Fibroblast of lung (primary cell): ENCODE measurements around the gene ACOXL. TPM values are rescaled to one million over a fixed set of nuclear protein-coding genes. Genes with fewer than 3 reads are reported as not detected.

Source experiments
- DNase-seq, 2 donors: peaks; one replicate each; pipeline versions ENCODE4 v3.0.0 to v3.0.0-alpha.2; 2010; ENCODE audit warnings: low read depth in 2 of 2
- H2AFZ ChIP-seq: 2 replicates; pipeline ENCODE4 v1.5.1; 2012; ENCODE audit warnings: low read length, control low read depth, inconsistent platforms
- H3K27ac ChIP-seq: 2 replicates; pipeline ENCODE4 v1.5.1; 2011; ENCODE audit warnings: low read length, control low read depth; ENCODE audit not compliant: insufficient read depth
- H3K27me3 ChIP-seq: 2 replicates; pipeline ENCODE4 v1.5.1; 2011; ENCODE audit warnings: mild to moderate bottlenecking, low read length; ENCODE audit not compliant: control insufficient read depth, insufficient read depth
- H3K36me3 ChIP-seq: 2 replicates; pipeline ENCODE4 v1.5.1; 2011; ENCODE audit warnings: low read length; ENCODE audit not compliant: control insufficient read depth, insufficient read depth
- H3K4me1 ChIP-seq: 2 replicates; pipeline ENCODE4 v1.5.1; 2011; ENCODE audit warnings: low read length; ENCODE audit not compliant: control insufficient read depth, insufficient read depth; ENCODE audit errors: extremely low read depth
- H3K4me2 ChIP-seq: 2 replicates; pipeline ENCODE4 v1.5.1; 2011; ENCODE audit warnings: low read length, control low read depth; ENCODE audit not compliant: insufficient read depth; ENCODE audit errors: extremely low read depth
- H3K4me3 ChIP-seq, 4 experiments: fragments of 200-600 bp in 1 of 4; sonication (generic) in 1 of 4; replicated peaks in 1 of 4; 2 replicates each; pipeline ENCODE4 v1.5.1; 2011 to 2016; ENCODE audit warnings: low read length in 4 of 4, low read depth in 3 of 4, mild to moderate bottlenecking in 3 of 4, control low read depth in 2 of 4, inconsistent platforms in 1 of 4, mixed read lengths in 1 of 4; ENCODE audit not compliant: insufficient read depth in 1 of 4; ENCODE audit errors: control extremely low read depth in 1 of 4
- H3K79me2 ChIP-seq: 2 replicates; pipeline ENCODE4 v1.5.1; 2012; ENCODE audit warnings: mild to moderate bottlenecking, low read length, inconsistent platforms; ENCODE audit not compliant: control insufficient read depth, insufficient read depth
- H3K9ac ChIP-seq: 2 replicates; pipeline ENCODE4 v1.5.1; 2011; ENCODE audit warnings: mild to moderate bottlenecking, low read length, control low read depth; ENCODE audit not compliant: insufficient read depth
- H3K9me3 ChIP-seq: 2 replicates; pipeline ENCODE4 v1.5.1; 2012; ENCODE audit warnings: low read depth, low read length; ENCODE audit not compliant: control insufficient read depth, insufficient read depth
- H4K20me1 ChIP-seq: 2 replicates; pipeline ENCODE4 v1.5.1; 2011; ENCODE audit warnings: low read length; ENCODE audit not compliant: control insufficient read depth, insufficient read depth; ENCODE audit errors: extremely low read depth
- EZH2 ChIP-seq: IDR thresholded peaks from 2 replicates; pipeline ENCODE4 v1.5.1; 2012; ENCODE audit warnings: low read length, control low read depth, mild to moderate bottlenecking; ENCODE audit errors: missing control alignments
- polyA plus RNA-seq, 2 donors: library from polyadenylated mRNA; depleted of rRNA in 1 of 2; stranded (reverse) in 1 of 2; unstranded in 1 of 2; fragments of >200 nt; gene quantifications; 2 replicates each; pipeline ENCODE4 v1.2.1, GENCODE V29; 2011 to 2012; ENCODE audit warnings: missing spikeins in 1 of 2
- total RNA-seq: library from RNA; depleted of rRNA; stranded (reverse); fragments of >200 nt; gene quantifications from 2 replicates; pipeline ENCODE4 v1.2.1, GENCODE V29; 2014
- TF ChIP-seq, protein P1 (sequence below), 2 donors: IDR thresholded peaks in 1 of 2; conservative IDR thresholded peaks in 1 of 2; 1 replicate in 1 of 2; 2 replicates in 1 of 2; pipeline ENCODE4 v1.5.1; 2011 to 2012; ENCODE audit warnings: low read length in 2 of 2, control low read depth in 1 of 2, inconsistent platforms in 1 of 2, low read depth in 1 of 2, mild to moderate bottlenecking in 1 of 2

ACOXL gene
- total and polyA plus RNA-seq, 2 donors (not counting 1 experiment from before 2014, with no cell fraction given): not detected

DNA sequence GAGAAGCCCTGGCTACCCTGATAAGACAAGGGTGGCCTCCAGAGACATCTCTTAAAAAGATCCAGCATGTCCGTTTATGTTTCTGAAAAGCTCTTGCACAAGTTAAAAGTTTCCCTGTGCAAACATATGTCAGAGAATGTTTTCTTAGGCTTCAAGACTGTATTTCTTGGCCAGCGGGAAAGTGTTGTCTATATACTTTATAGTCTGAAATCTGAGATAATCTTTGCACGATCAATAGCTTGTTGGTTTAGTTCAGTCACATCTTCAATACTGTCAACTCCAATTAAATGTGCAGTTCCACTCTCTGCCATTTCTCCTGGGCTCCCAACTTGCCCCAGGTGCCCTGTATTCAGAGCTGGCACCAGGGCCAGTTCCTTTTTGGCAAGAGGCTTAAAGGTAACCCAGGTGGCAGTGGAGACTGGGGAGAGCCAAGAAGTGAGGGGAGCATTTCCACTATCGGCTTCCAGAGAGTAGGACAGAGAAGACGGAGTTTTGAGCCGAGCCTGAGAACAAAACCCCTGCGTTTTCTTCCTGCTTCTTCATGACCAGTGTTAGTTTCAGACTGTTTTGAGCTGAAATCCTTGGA, 64.4 kb downstream of the ACOXL start:
- Histone ChIP-seq H3K79me2 (no peaks in the 10 kb centered on the region), H4K20me1 (no peaks in the 10 kb centered on the region), H3K27me3 (peaks cover 23% of the 10 kb centered on the region), H3K36me3 (no peaks in the 10 kb centered on the region), H3K4me2 (no peak overlapping the region), H3K27ac (no peak overlapping the region), H3K9ac (no peak overlapping the region), H2AFZ (no peak overlapping the region), H3K9me3 (no peaks in the 10 kb centered on the region), H3K4me1 (no peaks in the 10 kb centered on the region), H3K4me3 (no peak overlapping the region)
- TF ChIP-seq, protein P1, sequence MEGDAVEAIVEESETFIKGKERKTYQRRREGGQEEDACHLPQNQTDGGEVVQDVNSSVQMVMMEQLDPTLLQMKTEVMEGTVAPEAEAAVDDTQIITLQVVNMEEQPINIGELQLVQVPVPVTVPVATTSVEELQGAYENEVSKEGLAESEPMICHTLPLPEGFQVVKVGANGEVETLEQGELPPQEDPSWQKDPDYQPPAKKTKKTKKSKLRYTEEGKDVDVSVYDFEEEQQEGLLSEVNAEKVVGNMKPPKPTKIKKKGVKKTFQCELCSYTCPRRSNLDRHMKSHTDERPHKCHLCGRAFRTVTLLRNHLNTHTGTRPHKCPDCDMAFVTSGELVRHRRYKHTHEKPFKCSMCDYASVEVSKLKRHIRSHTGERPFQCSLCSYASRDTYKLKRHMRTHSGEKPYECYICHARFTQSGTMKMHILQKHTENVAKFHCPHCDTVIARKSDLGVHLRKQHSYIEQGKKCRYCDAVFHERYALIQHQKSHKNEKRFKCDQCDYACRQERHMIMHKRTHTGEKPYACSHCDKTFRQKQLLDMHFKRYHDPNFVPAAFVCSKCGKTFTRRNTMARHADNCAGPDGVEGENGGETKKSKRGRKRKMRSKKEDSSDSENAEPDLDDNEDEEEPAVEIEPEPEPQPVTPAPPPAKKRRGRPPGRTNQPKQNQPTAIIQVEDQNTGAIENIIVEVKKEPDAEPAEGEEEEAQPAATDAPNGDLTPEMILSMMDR (conservative IDR thresholded peaks at IDR 0.05 in 1 of 2, IDR thresholded peaks at IDR 0.05 in 1 of 2; ENCODE audit: low read depth in 1 of 2, low read length in 2 of 2): no peak
- no peak for TF ChIP-seq EZH2
- DNase-seq: no peak

GRCh38 chr2:110799376-110799775, 67.0 kb downstream of the ACOXL start:
- no peaks in the 10 kb centered on the region for H3K79me2 ChIP-seq
- H2AFZ ChIP-seq: no peak overlapping the region
- H3K27ac ChIP-seq: no peak overlapping the region
- TF ChIP-seq, protein P1 (conservative IDR thresholded peaks at IDR 0.05 in 1 of 2, IDR thresholded peaks at IDR 0.05 in 1 of 2; ENCODE audit: low read depth in 1 of 2, low read length in 2 of 2): no peak
- TF ChIP-seq EZH2: no peak
- peaks cover 19% of the 10 kb centered on the region for H3K27me3 ChIP-seq
- H3K4me2 ChIP-seq: no peak overlapping the region
- no peaks in the 10 kb centered on the region for H4K20me1 ChIP-seq
- no peak overlapping the region for H3K9ac ChIP-seq
- no peak for DNase-seq
- no peak overlapping the region for H3K4me3 ChIP-seq
- H3K9me3 ChIP-seq: no peaks in the 10 kb centered on the region
- H3K36me3 ChIP-seq: no peaks in the 10 kb centered on the region
- H3K4me1 ChIP-seq: no peaks in the 10 kb centered on the region

DNA sequence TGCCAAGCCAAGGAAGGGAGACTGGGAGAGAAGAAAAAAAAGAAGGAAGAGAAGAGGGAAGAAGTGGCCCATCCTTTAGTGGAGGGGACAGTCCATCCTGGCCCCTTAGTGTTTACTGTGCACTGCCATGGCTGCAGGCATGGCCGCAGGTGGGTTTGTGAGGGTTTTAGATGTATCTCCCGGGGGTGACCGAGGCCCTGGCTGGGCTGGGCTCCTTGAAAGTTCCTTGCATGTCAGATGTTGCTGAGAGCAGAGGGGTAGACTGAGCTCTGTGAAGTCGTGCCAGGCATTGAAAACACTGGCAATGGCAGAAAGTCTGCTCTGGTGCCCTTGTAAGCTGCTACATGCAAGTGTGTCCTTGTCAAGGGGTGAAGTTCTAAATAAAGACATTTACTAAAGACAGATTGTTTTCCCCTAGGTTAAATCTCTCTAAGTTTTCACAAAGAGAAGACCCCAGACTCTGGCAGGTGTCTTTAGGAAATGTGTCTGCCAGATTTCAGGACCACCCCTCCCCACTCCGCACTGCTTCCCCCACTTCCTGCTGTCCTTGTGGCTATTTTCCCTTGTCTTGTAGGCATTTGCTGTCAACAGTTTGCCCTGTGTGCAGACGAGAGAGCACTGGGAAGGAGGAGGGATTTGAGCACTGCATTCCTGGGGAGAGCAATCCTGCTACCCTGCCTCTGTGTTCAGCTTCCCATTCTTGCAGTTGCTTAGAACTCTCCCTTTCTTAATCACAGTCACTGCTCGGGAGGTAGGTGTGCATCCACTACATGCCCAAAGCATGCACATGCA, 68.4 kb downstream of the ACOXL start:
- H3K9me3 ChIP-seq: no peaks in the 10 kb centered on the region
- no peaks in the 10 kb centered on the region for H4K20me1 ChIP-seq
- TF ChIP-seq EZH2: no peak
- TF ChIP-seq, protein P1 (conservative IDR thresholded peaks at IDR 0.05 in 1 of 2, IDR thresholded peaks at IDR 0.05 in 1 of 2; ENCODE audit: low read depth in 1 of 2, low read length in 2 of 2): no peak
- H3K4me2 ChIP-seq: no peak overlapping the region
- no peak overlapping the region for H3K4me3 ChIP-seq
- H3K27me3 ChIP-seq: peaks cover 12% of the 10 kb centered on the region
- no peak for DNase-seq
- H3K4me1 ChIP-seq: no peaks in the 10 kb centered on the region
- no peak overlapping the region for H3K9ac ChIP-seq
- no peaks in the 10 kb centered on the region for H3K79me2 ChIP-seq
- H2AFZ ChIP-seq: no peak overlapping the region
- H3K36me3 ChIP-seq: no peaks in the 10 kb centered on the region
- no peak overlapping the region for H3K27ac ChIP-seq
